Right forelimb (tissue), 1 donor: ENCODE measurements around the gene LRRC2.

Experiments used
- DNase-seq: peaks from one replicate; pipeline ENCODE4 v3.0.0-alpha.2; 2018

Gene LRRC2

DNA sequence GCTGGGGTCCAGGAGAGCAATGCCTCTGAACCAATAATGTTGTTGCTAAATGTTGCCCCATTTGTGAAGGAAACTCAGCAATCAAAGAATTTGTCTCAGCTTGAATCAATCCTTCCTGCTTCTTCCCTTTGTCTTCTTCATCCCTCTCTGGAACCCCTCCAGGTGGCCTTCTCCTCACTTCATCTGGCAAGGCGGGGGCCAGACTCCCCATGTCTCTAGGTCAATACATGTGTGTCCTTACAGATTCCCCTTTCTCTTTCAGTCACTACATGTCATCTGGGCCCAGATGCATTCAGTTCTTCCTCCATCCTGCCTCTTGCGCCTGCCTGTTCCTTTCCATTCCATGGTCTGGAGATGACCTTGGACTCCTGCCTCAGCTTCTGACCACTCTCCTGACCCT, 93.4 kb downstream of the LRRC2 start:
- DNase-seq: no peak

DNA sequence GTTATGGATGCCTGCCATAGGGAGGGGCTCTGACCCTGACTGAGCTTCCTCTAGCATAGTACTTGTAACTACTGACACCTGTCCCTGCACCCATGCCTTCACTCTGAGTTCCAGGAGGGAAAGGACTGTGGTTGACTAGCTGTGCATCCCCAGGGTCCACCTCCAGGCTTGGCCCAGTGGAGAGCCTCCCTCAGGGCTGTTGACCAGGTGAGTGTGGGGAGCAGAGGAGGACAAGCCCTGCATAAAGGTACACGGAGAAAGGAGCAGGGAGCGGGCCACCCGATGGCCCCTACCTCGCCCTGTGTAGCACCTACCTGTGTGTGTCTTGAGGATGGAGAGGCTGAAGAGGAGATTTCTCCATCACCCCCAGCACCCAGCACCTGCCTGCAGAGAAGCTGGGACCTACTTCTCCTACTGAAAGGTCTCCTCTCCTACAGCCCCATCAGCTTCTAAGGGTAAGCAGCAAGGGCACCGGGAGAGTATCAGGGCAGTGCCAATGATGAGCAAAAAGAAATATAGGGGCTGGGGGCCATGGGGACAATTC, 94.7 kb downstream of the LRRC2 start:
- no peak for DNase-seq

DNA sequence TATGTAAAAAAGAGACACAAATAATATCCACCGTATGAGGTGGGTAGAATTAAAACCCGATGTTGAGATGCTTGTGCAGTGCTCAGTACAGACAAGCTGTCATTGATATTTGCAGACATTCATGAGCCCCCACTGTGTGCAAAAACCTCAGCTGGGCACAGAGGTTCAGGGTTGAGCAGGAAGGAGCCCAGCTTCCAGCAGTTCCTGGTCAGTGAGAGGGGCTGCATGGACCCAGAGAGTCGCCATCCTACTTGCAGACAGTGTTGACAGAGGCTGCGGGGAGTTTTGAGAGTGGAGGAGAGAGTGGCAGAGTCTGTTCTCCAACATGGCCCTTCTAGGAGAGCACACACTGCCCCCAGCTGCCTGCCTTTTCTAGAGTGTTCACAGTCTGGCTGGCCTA, 95.3 kb downstream of the LRRC2 start:
- DNase-seq: no peak

DNA sequence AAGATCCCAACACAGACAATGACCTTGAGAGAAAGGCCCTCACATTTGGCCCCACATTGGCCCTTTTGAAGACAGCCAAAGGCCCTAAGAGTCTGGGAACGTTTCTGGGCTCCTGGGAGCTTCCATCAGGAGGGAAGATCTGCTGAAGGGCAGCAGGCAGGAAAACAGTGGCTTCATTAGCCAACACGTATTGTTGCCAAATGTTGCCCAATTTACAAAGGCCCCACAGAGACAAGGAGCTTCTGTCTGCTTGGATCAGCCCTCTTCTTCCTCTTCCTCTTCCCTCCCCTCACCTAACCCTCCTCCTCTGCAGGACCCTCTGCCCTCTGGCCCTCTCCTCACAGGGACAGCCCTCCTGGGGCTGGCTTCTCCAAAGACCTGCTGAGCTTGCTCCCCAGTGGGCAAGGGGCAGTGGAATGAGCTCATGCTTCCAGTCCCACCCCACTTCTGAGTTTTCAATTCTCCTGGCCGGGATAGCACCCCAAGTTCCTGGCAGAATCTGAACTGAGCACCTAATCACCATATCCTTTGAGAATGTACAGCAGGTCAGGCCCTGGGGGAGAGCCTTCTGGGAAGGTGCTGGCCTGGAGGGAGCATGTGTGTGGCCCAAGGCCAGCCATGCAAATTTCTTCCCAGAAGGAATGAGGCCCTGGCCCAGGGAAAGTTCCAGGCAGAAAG, 96.3 kb downstream of the LRRC2 start:
- no peak for DNase-seq

DNA sequence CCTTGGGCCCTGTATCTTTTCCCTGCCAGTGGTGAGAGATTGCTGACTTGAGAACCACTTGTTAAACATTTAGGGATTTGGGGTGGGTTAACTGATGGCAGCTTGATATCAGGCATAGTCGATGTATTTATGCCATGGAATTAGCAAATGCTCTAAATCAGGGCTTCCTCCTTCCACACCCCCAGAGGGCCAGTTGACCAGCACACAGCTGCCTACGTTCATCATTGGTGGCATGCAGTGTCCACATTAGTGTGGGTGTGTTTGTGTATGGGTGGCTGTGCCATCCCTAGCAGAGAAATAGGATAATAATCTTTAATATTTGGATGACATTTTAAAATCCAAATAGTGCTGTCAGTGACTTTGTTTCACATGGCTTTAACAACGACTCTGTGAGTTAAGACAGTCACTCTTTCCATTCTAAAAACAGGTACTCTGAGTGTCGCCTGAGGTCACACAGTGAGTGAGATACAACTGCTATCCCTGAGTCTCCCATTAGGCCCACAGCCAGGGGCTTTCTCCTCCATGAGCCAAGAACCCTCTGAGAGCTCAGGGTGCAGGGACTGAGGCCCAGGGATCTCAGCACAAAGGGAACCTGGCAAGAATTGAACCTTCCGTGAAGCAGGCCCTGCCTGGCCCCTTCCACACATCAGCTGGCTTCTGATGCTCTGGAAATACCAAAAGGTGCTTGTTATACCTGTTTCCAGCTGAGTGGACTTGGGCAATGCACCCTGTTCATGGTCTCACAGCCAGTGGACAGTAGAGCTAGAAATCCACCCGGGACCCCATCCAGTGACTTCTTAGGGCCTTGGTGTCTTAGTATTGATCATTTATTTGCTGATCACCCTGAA, 97.1 kb downstream of the LRRC2 start:
- DNase-seq: no peak

DNA sequence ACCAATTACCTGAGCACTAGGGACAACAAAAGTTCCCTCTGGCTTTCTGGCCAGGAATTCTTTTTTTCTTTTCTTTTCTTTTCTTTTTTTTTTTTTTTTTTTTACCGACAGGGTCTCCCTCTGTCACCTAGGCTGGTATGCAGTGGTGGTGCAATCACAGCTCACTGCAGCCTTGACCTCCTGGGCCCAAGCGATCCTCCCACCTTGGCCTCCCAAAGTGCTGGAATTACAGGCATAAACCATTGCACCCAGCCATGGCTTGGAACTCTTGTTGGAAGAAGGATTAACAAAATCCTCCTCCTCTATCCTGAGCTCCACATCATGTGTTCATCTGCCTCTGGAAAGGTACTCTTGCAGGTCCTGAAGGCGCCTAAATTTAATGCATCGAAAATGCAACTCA, 98.5 kb downstream of the LRRC2 start:
- no peak for DNase-seq

DNA sequence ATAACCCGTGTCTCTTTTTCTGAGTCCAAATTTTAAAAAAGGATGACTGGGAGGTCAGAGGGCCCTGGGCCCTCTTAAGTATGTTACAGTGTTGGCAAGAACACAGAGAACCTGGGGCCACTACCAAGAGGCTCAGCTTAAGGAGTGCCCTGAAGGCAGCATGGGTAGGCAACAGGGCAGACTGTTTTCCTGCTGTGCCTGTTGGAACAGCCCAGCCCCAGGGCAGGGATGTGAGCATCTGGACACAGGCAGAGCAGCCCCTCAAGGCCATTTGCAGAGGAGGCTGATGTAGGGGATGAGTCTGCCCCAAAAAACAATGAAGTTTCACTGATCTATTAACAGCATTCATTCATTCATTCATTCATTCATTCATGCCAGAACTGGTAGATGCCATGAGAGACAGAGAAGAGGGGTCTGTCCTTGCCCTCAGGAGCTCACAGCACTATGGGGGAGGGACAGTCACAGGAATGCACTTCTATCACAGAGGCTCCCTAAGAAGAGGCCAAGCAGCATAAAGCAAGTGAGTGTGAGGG, 99.2 kb downstream of the LRRC2 start:
- no peak for DNase-seq

DNA sequence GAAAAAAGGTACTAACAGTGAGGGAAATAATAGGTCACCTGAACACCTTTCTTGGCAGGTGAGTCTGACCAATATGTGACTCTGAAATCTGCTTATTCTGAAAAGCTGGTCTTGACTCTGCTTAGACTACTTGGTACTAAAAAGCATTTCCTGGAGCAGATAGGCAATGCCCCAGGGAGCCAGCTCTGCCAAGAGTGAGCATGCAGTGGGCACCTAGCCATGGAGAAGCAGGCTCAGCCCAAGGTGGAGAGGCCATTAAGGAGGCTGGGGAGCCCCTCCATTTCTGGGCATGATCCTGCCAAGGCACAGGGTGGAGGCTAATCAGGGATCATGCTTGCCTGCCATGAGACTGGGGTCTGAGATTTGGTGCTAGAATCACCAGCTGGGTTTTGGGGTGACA, 99.8 kb downstream of the LRRC2 start:
- DNase-seq: no peak
